Activated CD8-positive, alpha-beta memory T cell treated with anti-CD3 and anti-CD28 coated beads, Interleukin-2, amount 50 U/mL, for 48 hours (primary cell): ENCODE data around the gene SARS2.
"Not testable (repeated sequence)": the region's sequence is repeated elsewhere in the genome, so short reads cannot be mapped to it uniquely, and the experiment has no call there.

Experiments used
- DNase-seq: peaks from one replicate; pipeline ENCODE4 v3.0.0-alpha.2; 2020

The SARS2 gene

DNA sequence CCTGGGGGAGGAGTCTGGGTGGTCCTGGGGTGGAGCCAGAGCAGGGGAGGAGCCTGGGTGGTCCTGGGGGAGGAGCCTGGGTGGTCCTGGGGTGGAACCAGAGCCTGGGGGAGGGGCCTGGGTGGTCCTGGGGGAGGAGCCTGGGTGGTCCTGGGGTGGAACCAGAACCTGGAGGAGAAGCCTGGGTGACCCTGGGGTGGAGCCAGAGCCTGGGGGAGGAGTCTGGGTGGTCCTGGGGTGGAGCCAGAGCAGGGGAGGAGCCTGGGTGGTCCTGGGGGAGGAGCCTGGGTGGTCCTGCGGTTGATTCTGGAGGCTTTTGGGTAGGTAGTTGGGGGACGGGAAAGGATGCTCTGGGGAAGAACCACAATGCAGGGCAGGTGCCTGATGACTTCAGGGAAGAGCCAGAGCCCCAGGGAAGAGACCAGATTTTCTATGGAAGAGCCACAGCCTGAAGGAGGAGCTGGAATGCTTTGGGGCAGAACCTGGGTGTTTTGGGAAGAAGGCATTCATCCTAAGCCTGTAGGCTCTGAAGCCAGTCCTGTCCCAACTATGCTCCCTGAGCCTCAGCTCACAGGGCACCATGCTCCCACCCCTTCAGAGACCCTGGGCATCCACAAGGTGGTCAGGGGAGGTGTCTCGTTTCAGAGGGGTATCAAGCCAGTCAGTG, 15.1 kb upstream of the SARS2 start:
- no peak for DNase-seq

DNA sequence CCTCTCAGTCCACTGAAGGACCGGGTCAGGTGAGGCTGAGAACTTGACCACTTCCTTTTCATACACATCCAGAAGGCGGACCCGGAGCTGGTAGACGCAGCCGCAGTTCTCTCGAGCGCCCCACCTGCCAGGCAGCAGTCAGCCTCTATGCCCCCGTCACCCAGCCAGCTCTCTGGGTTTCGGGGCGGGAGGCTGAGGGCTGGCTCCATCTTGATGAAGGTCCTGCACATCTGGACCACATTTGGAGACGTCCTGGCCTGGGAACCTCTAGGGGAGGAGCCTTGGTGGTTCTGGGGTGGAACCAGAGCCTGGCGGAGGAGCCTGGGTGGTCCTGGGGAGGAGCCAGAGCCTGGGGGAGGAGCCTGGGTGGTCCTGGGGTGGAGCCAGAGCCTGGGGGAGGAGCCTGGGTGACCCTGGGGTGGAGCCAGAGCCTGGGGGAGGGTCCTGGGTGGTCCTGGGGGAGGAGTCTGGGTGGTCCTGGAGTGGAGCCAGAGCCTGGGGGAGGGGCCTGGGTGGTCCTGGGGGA, 14.5 kb upstream of the SARS2 start:
- no peak for DNase-seq

DNA sequence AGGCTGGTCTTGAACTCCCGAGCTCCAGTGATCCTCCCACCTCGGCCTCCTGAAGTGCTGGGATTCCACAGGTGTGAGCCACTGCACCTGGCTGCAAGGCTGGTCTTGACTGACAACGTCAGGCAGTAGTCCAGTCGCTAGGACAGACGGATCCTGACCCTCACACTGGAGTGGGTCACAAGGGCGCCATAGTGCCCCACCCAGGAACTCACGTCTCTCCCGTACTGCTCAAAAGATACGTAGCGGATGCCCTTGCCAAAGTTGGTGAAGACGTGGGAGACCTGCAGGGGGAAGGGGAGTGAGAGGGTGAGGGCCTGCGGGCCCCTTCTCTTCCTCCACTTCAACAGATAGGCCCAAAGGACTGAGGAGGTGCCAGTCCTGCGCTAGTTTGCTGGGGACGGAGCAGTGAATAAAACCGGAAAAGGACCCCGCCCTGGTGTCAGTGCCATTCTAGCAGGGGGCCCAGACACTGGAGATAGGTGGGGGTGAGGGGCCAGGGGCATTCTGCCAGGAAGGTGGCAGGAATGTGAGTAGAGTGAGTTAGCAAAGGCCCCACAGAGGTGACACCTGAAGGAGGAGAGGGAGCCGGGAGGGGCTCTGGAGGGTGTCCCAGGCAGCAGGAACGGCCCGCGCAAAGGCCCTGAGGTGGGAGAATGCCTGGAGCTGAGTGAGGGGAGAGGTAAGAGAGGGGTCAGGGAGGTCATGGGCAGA, 12.1 kb upstream of the SARS2 start:
- no peak for DNase-seq

DNA sequence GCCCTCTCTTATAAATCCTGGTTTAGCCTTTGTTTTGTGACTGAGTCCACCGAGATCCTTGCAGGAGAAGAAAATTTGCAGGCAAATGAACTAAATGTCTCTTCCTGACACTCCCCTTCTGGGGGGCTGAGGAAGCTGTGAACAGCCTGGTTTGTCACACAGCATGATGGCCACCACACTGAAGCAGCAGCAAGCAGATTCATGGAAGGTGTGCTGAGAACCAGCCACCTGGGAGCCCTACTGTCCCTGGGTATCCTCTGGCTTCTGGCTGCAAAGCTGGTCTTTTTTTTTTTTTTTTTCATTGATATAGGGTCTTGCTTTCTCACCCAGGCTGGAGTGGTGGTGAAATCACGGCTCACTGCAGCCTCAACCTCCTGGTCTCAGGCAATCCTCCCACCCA, 11.4 kb upstream of the SARS2 start:
- no peak for DNase-seq

DNA sequence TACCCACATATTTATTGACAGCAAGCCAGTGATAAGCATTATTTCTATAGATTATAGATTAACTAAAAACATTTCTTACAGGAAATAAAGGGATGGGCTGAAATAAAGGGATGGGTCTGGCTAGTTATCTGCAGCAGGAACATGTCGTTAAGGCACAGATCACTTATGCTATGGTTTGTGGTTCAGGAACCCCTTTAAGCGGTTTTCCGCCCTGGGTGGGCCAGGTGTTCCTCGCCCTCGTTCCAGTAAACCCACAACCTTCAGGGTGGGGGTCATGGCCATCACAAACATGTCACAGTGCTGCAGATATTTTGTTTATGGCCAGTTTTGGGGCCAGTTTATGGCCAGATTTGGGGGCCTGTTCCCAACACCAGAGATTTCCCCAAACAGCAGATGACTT, 10.9 kb upstream of the SARS2 start:
- DNase-seq: not testable (repeated sequence)

DNA sequence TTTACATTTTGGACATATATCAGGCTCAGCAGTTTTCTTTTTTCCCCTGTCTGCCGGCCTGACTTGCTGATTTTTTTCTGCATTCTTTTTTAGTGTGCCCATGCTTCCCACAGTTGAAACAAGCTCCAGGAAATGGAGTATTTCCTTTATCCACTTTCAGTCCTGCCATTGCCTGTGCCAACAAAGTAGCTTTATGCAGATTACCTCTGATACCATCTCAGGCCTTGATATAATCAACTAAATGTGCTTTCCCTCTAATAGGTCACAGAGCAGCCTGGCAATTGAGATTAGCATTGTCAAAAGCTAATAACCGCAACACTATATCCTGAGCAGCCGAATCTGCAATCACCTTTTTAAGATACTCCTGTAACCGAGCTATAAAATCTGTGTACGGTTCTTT, 9.4 kb upstream of the SARS2 start:
- DNase-seq: no peak

DNA sequence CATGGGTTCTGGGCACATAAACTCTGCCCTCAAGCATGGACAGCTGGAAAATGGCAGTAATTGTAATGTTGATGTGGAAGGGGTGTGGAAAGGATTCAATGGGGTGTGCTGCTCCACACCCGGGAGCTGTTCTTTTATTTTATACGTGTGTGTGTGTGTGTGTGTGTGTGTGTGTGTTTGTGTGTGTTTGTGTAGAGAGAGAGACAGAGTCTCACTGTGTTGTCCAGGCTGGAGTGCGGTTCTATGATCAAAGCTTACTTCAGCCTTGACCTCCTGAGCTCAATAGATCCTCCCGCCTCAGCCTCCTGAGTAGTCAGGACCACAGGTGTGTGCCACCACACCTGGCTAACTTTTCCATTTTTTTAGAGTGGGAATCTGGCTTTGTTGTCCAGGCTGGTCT, 3.0 kb upstream of the SARS2 start:
- no peak for DNase-seq

DNA sequence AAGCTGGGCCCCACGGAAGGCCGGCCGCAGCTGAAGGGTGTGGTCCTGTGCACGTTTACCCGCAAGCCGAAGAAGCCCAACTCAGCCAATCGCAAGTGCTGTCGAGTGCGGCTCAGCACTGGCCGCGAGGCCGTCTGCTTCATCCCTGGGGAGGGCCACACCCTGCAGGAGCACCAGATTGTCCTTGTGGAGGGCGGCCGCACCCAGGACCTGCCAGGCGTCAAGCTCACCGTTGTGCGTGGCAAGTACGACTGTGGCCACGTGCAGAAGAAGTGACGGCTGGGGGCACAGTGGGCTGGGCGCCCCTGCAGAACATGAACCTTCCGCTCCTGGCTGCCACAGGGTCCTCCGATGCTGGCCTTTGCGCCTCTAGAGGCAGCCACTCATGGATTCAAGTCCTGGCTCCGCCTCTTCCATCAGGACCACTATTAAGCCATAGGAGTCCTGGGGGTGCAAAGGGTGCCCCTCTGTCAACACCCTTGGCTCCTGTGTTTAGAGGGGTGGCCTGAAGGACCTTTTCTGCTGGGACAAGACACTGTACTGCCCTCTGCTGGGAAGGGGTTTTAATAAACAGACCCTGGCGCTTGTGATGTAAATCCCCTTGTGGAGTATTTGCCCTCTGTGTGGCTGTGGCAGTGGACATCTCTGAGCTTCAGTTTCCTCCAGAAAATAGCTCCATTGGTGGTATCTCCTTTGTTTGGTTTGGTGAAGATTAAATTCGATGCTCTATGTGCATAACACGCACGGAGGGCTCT, 2.0 kb upstream of the SARS2 start:
- no peak for DNase-seq

DNA sequence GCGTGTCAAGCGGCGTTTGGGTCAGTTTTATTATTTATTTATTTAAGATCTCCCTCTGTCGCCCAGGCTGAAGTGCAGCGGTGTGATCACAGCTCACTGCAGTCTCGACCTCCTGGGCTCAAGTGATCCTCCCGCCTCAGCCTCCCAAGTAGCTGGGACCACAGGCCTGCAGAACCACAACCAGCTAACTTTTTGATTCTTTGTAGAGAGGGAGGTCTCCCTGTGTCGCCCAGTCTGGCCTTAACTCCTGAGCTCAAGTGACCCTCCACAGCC, 894 bp upstream of the SARS2 start:
- DNase-seq: no peak

DNA sequence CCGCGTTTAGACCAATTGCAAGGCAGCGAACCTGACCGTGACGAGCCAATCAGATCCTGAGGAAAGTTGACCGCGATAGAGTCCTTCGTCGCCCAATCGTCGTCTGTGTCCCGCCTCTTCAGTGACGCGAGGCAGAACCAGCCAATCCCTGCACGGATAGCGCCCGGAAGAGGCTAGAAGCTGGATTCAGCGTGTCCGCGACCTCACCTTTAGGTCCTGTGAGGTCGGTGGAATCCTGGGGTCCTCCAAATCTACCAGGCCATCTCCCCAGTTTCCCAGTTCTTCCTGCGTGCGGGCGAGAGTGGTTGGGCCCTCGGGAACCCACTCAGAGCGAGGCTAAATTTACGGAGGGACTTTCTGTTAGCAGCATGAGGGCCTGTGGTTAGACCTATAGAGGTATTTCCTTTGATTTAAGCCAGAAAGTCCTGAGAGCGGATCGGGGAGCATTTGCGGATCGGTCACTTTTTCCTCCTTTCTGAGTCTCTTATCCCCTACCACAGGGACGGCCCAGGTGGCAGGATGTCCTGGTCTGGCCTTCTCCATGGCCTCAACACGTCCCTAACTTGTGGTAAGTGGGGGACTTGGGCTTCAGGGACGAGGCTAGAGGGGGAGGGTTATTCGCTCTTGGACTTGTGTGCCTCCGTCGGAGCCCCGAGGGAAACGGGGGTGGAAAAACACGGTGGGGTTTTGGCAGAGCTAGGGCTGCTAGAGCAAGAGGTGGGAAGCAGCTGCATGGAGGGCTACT, 385 bp upstream of the SARS2 start, which contains the start of gene MRPS12:
MRPS12 (plus strand) TSS at position 169 of the 745 bp plus-strand sequence; CDS start at position 520, 351 bp downstream.
- no peak for DNase-seq

DNA sequence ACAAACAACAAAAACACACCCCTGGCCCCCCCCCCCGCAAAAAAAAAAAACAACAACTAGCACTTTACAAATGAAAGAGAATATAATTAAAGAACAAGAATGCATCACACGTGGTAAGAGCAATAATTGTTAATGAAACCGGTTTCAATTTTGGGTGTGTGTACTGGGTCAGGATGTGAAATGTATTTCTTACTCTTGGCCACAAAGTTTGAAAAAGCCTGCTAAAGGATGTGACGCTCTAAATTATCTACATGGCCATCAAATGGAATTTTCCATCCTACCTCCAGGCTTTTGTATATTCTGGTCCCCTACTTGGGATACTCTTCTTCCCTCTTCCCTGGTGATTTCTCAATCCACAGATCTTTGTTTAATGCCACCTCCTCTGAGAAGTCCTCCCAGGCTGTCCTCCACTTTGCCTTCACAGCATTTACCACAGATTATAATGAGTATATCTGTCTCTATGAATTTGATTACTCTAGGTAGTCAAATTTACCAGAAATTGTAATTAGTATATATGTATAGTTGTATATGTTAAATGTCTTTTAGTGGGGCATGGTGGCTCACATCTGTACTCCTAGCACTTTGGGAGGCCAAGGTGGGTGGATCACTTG, 2.1 kb downstream of the SARS2 start:
- no peak for DNase-seq

DNA sequence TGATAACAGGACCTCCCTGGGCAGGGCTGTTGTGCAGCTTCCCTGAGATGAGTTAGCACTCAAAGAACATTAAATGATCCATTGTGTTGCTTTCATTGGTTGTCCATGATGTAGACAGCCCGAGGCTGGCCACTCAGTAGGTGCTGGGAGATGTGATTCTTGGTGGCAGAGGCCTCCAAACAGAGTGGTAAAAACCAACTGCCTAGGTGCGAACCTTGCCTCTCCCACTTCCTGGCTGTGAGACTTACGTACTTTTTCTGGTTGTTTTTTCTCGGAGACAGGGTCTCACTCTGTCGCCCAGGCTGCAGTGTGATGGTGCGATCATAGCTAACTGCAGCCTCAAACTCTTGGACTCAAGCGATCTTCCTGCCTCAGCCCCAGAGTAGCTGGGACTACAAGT, 6.2 kb downstream of the SARS2 start:
- no peak for DNase-seq

DNA sequence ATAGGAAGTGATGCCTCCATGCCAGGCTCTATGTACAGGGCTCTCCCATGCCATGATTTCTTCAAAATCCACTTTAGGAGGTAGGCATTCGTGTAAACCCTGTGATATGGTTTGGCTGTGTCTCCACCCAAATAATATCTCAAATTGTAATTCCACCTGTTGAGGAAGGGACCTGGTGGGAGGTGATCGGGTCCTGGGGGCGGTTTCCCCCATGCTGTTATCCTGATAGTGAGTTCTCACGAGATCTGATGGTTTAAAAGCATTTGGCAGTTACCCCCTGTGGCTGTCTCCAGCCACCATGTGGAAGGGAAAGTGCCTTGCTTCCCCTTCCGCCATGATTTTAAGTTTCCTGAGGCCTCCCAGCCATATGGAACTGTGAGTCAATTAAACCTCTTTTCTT, 8.1 kb downstream of the SARS2 start:
- no peak for DNase-seq

DNA sequence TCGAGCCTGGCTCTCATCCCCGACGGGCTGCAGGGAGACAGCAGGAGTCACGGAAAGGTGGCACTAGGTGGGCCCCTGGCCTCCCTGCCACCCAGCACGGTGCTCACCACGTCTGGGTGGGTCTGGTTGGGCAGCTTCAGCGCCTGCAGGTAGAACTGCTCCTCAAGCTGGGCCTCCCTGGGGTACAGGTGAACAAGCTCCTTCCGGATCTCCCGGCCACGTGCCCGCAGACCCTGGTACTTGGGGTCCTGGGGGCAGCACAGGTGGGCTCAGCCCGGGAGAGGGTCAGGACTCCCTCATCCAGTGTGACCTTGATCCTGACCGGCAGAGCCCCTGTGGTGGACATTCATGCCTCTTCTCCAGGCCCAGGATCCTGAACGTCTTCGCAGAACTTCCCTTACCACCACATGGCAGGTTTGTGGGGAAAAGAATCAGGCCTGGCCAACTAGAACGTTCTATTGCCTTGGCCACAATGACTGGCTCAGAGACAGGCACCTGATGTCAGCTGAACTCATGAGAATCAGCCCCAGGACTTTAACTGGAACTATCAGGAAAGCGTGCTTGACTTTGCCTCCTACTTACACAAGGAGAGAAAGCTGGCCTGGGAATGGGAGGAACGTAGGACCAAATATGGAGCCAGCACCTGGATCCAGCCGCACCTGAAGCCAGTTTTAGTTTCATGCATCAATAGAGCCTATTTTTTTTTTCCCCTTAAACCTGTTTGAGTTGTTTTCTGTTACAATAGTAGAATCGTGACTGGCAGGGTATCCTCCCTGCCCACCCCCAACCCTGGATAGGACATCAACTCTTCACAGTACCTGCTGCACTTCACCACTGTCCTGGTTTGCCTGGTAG, 8.9 kb downstream of the SARS2 start:
- no peak for DNase-seq

DNA sequence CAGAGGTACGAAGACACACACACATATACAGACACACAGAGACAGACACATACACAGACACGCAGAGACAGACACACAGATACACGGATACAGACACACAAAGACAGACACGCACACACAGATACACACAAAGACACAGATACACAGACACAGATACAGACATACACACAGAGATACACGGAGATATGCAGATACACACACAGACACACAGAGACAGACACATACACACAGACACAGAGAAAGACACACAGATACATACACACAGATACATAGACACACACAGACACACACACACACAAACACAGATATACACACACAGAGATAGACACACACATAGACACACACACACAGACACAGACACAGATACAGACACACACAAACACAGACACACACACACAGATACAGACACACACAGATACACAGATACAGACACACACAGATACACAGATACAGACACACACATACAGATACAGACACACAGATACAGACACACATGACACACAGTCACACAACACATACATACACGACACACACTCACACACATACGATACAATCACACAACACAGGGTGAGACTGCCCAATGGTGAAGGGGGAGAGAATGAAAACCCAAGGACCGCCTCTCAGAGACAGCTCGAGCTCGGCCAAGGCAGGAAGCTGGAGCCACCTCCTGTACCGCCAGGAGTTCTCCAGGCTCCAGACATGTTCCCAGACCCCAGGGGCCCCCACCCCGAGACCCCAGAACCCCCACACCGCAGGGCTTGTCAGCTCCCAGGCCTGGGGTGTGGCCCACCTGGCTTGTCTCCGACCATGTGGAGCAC, 9.8 kb downstream of the SARS2 start:
- no peak for DNase-seq

DNA sequence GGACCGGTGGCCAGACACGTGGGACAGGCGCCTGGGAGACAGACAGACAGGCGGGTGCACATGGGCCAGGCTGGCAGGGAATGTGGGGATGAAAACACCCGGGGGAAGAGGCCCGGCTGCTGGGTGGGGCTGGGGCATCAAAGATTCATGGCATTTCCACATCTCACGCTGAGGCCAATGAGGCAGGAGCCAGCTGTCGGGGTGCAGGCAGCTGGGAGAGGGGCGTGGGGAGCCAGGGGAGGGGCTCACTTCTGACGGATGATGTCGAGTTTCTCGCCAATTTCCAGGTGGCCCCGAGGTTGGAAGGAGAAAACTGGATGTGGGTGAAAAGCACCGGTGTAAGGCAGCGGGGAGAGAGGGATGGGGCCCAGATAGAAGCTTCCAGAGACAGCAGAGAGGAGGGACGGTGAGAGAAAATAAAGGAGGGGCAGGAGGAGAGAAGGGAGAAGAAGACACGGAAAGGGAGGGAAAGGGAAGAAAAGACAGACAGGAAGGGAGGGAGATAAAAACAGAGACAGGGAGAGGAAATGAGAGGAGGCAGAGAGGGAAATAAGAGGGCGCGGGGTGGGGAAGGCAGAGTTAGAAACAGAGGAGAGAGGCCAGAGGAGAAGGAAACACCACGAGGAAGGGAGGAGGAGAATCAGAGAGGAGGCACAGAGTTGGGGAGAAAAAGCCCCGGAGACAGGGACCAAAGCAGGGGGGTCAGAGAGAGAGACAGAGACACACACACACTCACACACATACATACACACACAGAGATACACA, 10.5 kb downstream of the SARS2 start:
- no peak for DNase-seq

DNA sequence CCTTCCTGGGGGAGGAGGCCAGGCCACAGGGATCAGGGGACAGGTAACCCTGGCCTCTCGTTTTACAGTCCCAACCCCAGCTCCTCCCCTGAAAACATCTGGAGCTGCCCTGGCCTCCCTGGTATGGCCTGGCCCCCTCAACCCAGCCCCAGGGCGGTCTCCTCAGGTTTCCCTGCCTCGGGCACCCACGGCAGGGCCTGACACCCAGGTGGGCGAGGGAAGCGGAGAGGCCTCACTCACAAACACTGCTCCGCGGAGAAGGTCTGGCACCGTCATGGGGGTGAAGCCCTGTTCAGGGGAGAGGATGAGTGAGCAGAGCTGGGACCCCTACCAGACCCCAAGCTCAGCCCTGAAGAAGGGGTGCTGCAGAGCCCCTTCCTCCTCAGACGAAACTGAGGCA, 12.0 kb downstream of the SARS2 start:
- no peak for DNase-seq

DNA sequence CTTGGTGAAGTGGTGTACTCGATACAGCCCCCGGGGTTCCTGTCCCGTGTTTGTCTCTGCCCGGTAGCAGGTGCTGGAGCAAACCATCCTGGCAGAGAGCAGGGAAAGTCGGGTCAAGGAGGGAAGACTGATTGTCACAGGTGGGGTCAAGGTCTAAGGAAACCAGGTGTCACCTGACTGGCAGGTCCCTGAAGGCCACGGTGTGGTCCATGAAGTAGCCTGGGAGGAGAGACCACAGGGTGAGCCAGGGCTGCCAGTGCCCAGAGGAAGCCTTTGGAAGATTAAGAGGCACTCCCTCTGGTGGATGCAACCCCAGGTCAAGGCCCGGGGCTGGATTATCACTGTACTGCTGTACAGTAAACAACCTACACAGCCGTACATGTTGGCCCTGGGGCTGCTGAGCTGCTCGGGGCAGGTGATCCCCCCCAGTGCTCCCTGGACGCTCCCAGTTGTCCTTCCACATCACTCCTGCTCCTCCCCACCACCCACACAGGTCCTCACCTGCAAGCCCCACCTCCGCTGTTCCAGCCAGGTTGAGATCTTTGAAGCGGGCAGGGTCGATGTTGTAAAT, 12.6 kb downstream of the SARS2 start:
- no peak for DNase-seq

DNA sequence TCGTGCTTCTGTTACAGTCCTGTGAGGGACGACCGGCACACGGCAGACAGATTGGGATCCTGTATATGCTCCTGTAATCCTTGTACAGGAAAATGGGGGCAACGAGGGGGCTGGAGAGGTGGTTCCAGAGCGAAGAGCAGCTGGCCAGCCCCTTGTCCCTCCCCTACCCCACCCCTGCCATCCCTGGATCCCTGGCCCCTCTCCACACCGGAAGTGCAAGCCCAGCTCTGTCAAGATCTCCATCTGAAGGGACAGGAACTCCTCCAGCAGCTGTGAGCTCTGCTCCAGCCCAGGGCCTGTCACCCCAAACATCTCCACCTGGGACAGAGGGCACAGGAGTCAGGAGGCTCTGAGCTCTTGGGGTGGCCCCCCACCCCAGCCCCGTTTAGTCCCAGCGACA, 13.0 kb downstream of the SARS2 start:
- DNase-seq: no peak
